NOMO-1 treated with DMSO at 0.1 percent for 48 hours (cell line): ENCODE results near the gene NME3.
A peak's percentile ranks its signal among the peaks of the same experiment; 100 is the strongest.
"Not testable (repeated sequence)": the region's sequence is repeated elsewhere in the genome, so short reads cannot be mapped to it uniquely, and the experiment has no call there.

ENCODE experiments used
- DNase-seq: peaks from one replicate; lab custom pipeline; 2025; ENCODE audit not compliant: unreplicated experiment; lab: John Stamatoyannopoulos, UW

The NME3 gene

DNA sequence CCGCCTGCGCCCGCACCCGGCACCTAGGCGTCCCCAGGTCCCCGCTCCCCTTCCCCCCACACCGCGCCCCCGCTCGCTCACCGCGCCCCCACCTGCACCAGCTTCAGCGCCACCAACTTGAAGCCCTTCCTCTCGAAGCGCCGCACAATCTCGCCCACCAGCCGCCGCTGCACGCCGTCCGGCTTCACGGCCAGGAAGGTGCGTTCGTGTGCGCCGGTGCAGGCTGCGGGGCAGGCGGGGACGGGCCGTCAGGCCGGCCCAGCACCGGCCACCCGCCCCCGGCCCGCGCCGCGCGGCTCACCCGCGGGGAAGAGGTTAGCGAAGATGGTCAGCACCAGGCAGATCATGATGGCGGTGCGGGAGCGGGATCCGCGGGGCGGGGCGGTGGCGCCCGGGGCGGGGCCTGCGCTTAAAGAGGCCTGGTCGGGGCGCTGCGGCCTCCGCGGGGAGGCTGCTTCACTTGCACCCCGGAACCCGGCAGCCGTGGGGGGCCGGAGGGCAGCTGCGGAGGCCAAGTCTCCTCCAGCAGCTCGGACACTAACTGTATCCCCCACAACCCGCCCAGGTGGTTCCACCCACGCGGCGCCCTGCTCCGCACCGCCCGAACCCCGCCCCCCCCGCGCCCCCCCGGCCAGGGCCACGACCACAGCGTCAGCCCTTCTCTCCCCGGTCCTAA is at the start of gene NME3:
Gene NME3, minus strand, starts transcription at position 356 of the 676 bp plus-strand sequence. Its CDS starts 9 bp downstream, at position 347.
- DNase-seq, result peak; percentile 54

DNA sequence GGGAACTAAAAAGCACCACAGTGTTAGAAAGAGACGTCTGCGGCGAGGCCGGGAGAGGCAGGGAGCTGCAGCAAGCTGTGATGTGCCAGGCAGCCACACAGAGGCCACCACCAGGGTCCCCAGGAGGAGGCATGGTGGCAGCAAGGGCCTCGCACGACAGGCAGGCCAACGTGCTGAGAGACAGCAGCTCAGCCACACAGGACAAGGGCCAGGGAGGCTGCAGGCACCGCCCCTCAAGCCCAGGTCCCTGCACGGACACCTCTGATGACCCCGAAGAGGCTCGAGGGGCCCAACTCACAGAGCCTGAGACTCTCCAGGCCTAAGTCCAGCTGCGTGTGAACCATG is 49.6 kb upstream of the NME3 start:
- DNase-seq, result no peak

- DNase-seq, result no peak
These were observed 49.0 kb upstream of the NME3 start for GRCh38 chr16:1820096-1820945.

GRCh38 chr16:1819611-1820010 is 48.3 kb upstream of the NME3 start:
- DNase-seq, result no peak

- DNase-seq, result no peak
These were observed 47.7 kb upstream of the NME3 start for GRCh38 chr16:1818873-1819525.

GRCh38 chr16:1818204-1818872 is 47.0 kb upstream of the NME3 start:
- no peak for DNase-seq

GRCh38 chr16:1817716-1818115 is 46.4 kb upstream of the NME3 start:
- DNase-seq, result no peak

- DNase-seq, result no peak
These were observed 45.9 kb upstream of the NME3 start for GRCh38 chr16:1817276-1817589.

GRCh38 chr16:1816396-1817275 is 45.3 kb upstream of the NME3 start:
- no peak for DNase-seq

DNA sequence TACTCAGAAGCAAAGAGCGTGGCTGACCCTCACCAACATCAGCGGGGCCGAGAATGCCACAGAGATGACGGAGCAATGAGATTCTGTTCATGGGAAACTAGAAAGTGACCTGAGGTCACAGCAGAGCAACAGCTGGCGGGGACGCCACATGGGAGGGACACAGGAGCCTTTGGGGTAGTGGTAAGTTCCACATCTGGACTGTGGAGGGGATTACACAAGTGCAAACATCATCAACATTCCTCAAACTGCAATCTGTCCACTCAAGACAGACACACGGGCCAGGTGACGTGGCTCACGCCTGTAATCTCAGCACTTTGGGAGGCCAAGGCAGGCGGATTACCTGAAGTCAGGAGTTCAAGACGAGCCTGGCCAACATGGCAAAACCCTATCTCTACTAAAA is 44.1 kb upstream of the NME3 start:
- DNase-seq, result no peak

- no peak for DNase-seq
These were observed 41.4 kb upstream of the NME3 start for GRCh38 chr16:1812732-1813163.

DNA sequence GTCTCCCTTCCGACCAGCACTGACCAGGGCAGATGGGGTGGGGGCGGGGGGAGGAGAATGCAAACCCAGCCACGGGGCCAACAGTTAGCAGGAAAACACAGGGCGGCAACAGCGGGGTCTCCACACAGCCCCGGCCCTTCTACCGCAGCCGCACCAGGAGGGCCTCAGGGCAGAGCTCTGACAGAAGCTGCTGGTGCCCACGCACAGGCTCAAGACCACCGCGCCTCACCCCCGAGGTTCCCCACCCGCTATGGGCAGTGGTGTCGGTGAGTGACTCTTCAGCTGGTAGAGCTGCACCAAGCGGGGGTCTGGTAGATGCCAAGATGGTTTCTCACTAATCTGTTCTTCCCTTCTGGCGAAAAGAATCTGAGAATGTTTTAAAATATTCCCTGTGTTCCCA is 39.2 kb upstream of the NME3 start:
- no peak for DNase-seq

GRCh38 chr16:1810106-1810505 is 38.8 kb upstream of the NME3 start:
- DNase-seq, result no peak

- DNase-seq, result no peak
These were observed 38.0 kb upstream of the NME3 start for GRCh38 chr16:1809281-1809801.

GRCh38 chr16:1808691-1809090 is 37.3 kb upstream of the NME3 start:
- DNase-seq, result no peak

GRCh38 chr16:1807626-1808025 is 36.3 kb upstream of the NME3 start:
- DNase-seq, result no peak

GRCh38 chr16:1800701-1801100 is 29.4 kb upstream of the NME3 start:
- no peak for DNase-seq

DNA sequence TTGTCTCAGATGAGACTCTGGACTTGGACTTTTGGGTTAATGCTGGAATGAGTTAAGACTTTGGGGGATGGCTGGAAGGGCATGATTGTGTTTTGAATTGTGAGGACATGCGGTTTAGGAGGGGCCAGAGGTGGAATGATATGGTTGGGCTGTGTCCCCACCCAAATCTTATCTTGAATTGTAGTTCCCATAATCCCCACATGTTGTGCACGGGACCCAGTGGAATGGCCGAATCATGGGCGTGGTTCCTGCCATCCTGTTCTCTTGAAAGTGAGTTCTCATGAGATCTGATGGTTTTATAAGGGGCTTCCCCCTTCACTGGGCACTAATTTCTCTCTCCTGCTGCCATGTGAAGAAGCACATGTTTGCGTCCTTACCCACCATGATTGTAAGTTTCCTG is 27.9 kb upstream of the NME3 start:
- DNase-seq, result not testable (repeated sequence)

DNA sequence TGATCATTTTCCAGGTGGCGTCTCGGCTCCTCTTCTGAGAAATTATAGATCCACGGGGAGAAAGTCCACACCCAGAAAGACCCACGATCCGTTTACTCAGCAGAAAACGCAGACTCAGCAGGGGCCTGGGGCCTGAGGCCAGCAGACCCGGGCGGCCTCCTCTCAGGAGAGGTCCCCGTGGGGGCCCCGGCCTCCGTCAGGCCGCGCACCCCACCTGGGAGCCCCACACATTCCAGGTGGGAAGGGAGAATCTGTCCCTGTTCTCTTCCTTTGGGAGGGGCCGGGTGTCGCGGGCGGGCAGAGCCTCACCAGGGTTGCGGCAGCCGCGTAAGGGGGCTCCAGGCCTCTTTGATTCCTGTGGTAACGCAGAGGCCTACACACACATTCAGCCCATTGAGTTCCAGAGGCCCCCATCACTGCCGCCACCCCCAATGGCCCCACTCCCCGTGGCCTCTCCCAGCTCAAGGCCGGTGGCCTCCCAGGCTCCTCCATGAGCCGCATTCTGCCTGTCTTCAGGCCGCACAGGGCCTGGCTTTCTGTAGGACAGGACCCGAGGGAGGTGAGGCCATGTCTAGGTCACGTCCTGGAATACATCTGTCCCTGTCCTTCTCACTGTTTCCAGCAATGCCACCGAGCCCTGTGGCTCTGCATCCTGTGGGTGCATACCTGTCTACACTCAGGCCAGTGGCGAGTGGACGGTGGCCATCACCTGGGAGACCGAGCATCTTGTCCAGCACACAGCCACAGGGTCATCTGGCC is 23.7 kb upstream of the NME3 start:
- no peak for DNase-seq
